GM21390 (cell line): ENCODE results near the gene TBC1D9.

Source experiments
- ATAC-seq: cut with Tn5 transposase; IDR thresholded peaks from one replicate; pipeline ENCODE4 v1.9.1; 2021; ENCODE audit not compliant: unreplicated experiment

The TBC1D9 gene

DNA sequence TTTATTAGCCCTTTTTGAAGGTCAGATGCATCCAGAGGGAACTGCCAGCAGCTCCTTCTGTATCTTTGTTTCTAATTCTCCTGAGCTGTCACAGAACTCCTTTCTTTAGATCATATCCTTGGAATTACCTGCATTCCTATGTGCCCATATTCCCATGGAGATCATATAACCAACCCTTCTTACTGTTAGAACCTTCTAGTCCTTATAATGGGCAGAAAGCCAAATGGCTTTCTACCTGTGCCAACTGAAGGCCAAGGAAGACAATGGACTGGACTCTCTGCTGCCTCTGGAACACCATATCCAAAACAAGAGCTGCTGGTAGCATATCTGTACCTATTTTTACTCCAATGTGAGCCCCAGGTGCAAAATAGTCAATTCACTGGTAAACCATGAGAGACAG lies 60.7 kb downstream of the TBC1D9 start:
- no peak for ATAC-seq

DNA sequence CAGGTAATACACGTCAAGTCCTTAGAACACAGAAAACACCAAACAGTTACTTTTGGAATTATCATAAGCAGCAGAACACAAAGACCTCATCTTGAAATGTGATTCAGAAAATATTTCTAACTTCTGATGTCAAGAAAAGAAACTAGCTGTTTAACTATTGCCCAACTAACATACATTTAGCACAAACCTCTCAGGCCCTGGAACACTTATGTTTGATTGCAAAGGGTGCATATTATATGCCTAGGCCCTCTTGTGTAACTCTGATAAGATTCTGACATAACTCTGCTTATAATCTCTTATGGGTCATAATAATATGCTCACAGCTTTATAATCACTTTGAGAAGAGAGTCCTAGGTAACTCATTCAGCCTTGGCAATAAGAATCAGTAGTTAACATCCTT lies 62.6 kb downstream of the TBC1D9 start:
- ATAC-seq: no peak

DNA sequence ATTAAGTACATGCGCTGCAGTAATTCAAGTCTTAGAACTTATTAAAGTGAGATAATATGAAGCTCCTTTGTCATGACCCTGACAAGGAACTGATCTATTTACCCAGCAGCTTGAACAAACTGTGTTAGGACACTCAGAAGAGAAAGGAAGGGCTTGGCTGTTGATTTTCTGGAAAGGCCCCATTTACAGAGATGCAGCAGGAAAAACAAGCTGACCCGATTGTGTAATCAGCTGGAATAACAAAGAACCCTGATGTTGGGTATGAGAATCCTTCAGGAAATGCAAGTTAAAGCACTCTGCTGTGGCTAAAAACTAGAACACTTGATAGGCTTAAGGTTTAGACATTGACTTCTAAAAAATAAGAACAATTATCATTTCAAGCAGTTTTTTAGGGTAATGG lies 64.8 kb downstream of the TBC1D9 start:
- ATAC-seq: no peak

DNA sequence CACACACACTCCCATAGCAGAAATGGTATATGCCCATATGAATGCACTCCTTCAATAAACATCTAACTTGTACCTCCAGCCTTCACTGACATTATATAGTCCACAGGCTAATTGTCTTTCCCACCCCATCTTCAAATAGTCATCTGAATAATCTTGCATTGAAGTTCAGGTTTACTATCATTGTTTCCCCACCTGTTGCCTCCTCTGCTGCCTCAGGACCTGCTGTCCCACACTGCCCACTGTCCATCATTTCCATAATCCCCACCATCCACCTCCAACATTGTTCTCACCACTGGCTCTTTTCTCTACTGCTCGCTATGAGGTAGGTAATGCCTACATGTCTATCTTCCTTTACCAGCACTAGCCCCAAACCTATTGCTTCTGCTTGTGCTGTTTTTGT lies 66.1 kb downstream of the TBC1D9 start:
- ATAC-seq: no peak

DNA sequence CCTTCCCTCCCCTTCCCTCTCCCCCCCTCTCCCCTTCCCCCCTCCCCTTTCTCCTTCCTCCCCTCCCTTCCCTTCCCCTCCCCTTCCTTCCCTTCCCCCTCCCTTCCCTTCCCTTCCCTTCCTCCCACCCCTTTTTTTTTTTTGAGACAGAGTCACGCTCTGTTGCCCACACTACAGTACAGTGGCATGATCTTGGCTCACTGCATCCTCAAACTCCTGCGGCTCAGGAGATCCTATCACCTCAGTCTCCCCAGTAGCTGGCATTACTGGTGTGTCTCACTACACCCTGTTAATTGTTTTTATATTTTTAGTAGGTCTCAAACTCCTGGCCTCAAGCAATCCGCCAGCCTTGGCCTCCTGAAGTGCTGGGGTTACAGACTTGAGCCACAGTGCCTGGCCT lies 66.6 kb downstream of the TBC1D9 start:
- no peak for ATAC-seq

DNA sequence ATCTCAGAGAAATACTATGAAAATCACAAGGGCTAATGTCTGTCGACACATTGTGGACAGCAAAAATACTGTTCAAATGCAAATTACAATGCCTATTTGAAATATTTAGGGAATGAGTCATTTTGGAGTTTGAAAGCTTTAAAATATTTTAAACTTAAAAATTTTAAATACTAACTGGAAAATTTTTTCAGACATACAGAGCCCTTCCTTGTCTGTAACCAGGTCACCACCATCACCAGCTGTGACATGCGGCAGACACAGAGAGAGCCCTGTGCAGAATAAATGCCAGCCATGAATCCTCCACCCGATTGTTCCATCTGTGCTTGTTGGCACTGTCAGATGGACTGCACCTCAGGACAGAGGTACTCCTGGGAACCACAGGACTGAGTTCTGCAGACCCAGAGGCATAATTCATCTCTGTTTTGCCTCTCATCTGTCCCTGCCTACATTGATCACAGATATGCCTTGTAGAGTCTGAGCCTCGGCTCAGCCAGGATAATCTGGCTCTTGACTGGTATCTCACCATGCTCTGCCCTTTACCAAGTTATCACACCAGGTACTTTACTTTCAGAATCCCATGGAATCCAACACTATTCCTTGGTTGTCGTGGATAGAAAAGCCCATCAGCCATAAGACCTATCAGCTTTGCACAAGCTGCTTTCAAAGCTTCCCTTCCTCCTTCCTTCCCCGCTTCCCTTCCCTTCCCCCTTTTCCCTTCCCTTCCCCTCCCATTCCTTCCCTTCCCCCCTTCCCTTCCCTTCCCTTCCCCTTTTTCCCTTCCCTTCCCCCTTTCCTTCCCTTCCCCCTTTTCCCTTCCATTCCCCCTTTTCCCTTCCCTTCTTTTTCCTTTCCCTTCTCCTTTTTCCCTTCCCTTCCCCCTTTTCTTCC lies 67.2 kb downstream of the TBC1D9 start:
- ATAC-seq: no peak

DNA sequence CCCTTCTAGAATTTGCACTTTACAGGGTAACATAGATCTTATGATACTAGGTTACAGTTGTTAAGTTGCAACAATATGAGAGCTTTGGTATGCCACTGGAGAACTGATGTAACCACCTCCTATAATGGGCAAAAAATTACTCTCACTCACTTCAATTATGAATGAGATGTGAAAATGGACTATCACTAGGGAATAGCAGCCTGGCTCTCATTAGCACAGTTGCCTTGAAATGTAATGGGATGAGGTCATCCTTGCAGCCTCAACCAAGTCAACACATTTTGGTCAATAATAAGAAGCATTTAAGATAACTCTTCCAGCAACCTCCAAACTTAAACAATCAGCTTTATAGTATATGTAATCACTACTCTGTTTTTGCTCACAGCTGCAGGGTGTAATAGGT lies 69.4 kb downstream of the TBC1D9 start:
- no peak for ATAC-seq

DNA sequence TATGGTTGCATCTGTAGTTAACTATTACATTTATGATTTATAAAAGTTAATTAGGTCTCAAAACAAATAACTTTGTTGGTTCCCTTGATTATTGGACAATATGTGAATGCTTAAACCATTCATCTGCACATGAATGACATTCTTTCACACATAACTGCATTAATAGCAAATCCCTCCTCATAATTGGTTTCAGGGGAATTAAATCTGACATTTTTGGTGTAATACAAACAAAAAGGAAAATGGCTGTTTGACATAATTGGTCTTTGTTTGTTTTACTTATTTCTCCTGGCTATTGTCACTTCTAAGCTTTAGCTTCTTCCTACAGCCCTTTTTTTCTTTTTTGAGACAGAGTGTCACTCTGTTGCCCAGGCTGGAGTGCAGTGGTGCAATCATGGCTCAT lies 71.9 kb downstream of the TBC1D9 start:
- ATAC-seq: no peak

DNA sequence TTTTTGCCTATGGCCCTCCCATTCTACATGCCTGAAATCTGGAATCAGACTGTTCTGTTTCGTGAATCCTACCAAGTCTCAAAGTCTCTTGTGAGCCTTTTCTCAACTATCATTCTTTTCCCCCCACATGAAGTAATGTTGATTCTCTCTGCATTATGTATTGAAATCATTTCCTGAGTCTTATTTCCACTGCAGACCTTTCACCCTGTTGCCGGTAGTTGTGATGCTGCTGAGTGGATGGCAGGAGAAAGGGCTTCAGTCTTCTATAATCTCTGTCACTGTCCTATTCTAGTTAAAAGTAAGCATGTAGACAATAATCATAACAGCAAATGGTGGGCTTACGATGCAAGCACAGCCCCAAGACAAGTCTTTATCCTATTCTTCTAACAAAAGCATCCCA lies 75.0 kb downstream of the TBC1D9 start:
- no peak for ATAC-seq

DNA sequence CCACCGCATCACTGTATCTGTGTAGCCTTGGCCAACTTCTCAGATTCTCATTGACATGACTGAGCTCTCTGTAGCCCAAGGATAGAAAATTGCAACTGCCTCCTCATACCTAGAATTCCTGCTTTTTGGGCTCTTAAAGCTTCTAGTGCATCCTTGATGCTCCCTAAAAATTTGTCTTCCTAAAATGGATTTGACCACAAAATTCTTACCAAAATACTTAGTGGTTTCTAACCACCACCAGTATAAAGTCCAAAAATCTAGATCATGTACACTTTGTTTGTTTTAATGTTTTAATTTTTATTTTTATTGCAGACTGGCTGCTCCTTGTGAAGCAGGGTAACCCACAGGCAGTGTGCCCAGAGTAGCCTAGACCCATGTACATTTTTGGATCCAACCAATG lies 75.5 kb downstream of the TBC1D9 start:
- ATAC-seq: no peak

DNA sequence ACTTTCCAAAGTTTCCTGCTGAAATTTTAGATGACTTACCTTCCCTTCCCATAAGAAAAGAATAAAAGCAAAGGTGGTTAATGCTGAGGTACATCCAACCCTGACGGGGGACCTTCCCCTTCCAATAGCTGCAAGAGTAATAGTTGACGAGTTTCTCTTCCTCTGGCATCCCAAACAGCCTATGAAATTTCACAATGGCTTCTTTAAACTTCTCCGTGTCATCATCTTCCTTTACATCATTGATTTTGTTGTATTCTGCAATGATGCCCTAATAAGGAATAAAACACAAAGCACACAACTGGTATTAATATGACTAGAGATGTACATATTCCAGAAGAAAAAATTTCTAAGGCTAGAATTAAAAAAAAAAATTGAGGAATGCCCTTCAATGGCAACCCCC lies 76.6 kb downstream of the TBC1D9 start:
- no peak for ATAC-seq

DNA sequence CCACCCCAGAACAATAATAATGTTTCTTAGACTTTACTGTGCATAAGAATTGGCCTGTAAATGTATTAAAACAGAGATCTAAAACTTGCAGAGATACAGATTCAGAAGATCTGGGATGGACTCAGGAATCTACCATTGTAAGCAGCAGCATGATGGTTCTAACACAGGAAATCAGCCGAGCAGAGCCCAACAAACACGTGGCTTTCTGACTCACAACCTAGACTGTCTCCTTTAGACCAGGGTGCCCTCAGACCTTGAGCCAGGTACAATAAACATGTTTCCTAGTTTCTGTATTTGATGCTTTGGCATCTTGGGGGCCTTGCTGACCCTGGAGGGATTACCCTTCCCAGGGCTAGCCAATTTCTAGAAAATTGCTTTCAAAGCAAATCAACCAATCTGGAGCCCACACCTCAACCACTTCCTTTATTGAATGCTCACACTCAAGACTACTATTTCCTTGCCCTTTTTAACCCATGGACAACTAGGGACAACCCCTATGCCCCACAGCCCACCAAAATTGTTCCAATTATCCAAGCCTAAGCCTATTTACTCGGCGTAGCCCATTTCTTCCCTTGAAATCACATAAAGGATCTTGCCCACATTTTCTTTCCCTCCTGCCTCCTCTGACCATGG lies 80.5 kb downstream of the TBC1D9 start:
- no peak for ATAC-seq

DNA sequence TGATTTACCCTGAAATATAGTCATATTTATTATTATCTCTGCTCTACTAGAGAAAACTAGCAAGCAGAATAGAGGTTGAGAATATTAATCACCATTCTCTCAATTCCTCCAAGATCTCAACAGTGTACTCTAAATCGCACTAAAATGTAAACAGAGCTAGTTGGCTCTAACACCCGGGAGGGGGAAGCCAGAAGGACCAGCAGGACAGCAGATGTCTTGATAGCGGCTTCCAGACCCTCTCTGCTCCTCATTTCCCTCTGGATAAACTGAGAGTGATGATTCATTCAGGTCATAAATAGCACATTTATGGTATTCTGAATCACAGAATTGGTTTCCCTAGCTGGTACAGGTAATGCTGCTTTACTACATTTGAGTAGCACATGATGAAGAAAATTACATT lies 82.5 kb downstream of the TBC1D9 start:
- ATAC-seq: no peak

DNA sequence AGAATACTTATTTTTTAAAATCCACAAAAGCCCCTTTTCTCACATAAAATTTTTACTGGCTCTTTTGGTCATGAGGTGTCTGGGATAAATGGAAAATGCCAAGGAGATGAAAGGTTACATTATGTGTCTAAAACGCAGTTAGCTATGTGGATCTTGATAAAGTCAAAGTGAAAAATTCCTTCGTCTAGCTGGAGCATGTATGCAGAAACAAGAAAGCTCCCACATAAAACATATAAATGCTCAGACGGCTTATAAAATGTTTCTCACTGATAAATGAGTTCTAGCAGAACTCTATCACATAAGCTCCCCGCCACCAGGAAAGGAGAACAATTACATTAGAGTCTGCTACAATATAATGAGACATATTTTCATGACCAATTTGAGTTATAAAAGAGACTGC lies 83.8 kb downstream of the TBC1D9 start:
- ATAC-seq: no peak

DNA sequence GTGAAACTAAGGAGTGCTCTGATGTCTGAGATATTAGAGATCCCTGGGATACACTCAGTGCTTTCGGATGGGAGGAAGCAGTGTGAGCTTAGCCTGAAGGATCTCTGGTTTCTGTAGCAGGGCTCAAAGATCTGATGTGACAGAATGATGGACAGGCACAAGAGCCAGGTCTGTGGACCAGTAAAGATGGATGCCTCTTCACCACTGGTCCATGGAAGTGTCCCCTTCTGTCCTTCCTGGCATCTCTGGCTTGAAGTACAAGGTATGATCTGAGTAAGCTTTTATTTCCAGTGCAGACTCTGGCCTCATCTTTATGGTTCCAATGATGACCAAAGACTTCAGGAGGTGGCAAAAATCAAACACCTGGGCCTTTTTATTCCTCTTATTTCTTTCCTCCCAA lies 88.1 kb downstream of the TBC1D9 start:
- no peak for ATAC-seq

DNA sequence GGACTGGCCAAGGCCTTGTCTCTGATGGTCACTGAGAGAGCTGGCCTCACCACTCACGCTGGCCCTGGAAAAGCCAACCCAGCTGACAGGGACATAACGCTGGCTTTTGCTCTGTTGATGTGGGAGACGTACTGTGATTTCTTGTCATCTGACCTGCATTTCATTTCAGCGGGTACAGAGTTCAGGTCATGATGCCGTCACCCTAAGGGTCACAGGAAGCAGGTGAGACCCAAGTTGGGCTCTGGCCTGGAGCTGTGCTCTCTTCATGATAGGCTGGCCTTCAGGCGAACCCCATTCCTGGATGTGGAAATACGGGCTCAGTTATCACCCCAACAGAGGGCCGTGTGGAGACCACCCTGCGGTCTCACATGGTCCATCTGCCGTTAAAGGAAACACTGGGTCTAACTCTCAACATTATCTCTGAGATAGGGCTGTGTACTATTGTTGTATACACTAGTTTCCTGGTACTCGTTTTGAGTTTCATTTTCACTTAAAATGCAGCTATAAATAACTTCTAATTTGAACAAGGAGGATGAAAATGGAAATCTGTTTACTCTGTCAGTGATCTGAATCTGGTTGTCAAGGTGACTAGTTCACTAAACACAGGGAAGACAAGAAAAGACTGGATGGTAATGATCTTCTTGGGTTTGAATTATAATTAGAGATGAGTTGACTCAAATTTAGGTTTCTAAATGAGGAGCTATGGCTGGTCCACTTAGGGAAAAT lies 89.1 kb downstream of the TBC1D9 start:
- ATAC-seq: peak; percentile 63

DNA sequence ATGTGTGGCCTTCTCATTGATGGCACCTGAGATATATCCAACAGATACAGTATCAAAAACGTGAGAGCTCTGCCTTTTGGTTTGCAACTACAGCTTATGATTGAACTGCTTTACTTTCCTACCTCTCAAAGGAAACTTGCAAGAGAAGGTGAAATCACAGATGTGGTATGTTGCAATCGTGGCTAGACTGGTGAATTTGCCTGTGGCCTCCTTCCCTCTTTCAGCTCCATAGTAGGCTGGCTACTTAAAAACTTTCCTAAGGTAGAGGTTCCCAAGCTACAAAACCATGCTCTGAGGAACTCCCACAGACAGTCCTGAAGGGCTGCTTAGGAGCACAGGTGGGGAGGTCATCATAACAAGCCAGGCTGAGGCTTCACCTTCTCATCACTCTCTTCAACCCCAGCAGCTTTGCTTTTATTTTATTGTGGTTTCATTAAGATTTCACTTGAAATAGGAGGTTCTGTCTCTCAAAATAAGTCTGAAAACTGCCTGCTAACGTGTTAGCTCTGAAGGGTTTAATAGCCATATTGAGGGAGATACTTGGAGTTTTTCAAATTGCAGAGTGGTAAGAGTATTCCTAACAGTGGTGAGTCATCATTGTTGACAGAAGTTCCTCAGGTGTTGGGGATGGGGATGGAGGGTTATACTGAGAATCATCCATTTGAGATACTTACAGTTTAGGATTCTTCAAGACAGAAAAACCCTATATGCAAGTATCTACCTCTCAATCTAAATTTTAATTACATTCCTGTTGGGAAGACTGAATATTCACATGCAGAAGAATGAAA lies 93.9 kb downstream of the TBC1D9 start:
- no peak for ATAC-seq

DNA sequence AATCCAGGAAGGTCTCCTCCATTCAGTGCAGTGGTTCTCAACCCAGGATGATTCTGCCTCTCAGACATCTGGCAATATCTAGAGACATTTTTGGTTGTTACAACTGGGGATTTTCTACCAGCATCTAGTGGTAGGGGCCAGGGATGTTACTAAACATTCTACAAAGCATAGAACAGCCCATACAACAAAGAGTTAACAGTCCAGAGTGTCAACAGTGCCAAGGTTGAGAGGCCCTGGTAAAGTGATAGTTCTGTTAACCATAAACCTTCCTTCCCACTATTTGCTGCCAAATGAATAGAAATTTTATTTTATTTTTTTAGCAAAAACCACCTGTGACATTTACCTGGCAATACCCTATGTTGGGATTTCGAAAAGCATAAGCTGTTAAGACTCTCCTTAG lies 94.6 kb downstream of the TBC1D9 start:
- ATAC-seq: no peak

DNA sequence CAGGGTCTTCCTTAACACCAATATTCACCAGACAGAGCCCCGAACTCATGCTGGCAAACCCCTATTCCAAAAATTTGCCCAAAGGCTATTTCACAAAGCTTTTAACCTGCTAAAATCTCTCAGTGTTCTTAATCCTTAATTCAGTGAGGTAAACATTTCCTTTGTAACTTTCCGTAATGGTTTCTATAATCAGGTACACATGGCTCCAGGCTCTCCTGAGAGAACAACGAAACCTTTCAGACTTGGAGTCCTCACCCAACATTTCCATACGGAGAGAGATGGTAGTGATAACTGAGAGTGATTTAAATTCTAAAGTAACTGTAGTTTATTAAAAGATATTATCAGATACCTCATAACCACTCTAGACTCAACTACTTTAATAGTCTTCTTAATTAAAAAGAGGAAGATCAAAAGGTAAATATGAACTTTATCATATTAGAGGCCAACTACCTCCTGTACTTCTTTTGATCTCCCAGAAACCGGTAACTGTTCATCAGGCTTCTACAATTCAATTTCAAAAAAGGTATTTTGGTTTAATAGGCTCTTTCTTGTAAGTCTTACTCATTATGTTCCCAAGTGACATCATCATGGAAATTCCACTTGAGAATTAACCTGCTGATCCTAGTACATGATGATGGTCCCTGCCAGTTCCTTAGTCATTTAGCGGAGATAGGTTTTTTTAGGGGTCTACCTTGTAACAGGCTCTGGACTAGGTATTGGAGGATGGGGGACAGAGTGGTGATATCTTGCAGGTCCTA lies 96.1 kb downstream of the TBC1D9 start:
- ATAC-seq: no peak

DNA sequence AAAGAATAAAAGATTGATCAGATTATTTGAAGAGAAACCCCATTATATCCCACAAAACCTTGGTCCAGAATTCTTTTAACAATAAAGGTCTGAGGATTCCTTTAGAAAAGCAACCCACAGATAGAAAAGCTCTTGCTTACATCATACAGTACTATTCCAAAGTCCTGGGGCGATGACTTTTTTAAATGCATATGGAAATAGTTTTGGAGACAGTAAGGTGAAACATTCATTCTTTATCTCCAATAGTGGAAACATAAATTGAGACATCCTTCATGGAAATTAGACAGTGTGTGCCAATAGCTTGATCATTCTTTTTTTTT lies 101.7 kb downstream of the TBC1D9 start:
- ATAC-seq: no peak
